PC-9 (cell line): ENCODE measurements around the gene TMEM163.

Experiments used
- CTCF ChIP-seq: fragments of 200-600 bp; sonication (generic); conservative IDR thresholded peaks from 2 replicates; pipeline ENCODE4 v1.6.1; 2017; ENCODE audit warnings: mixed run types, antibody characterized with exemption, mild to moderate bottlenecking, moderate library complexity
- EZH2 ChIP-seq: fragments of 200-600 bp; sonication (generic); IDR thresholded peaks from 2 replicates; pipeline ENCODE4 v1.8.0; 2017; ENCODE audit warnings: antibody characterized with exemption, low read depth

GRCh38 chr2:134445116-134445515 lies 273.7 kb downstream of the TMEM163 start:
- TF ChIP-seq CTCF (no peak), EZH2 (no peak)
